HG03354 (cell line): ENCODE measurements around the gene XKRX.

Experiments used
- ATAC-seq: cut with Tn5 transposase; IDR thresholded peaks from one replicate; pipeline ENCODE4 v1.9.1; 2021; ENCODE audit warnings: mild to moderate bottlenecking; ENCODE audit not compliant: unreplicated experiment, poor library complexity, severe bottlenecking

XKRX gene

GRCh38 chrX:100905620-100906019 is 23.1 kb downstream of the XKRX start:
- ATAC-seq, result no peak

- ATAC-seq, result no peak
Observed at GRCh38 chrX:100904433-100904832, 24.3 kb downstream of the XKRX start.

- peak; percentile 52 for ATAC-seq
Observed at GRCh38 chrX:100895365-100896075, 33.2 kb downstream of the XKRX start.

GRCh38 chrX:100883654-100884053 is 45.1 kb downstream of the XKRX start:
- no peak for ATAC-seq

- ATAC-seq, result no peak
Observed at GRCh38 chrX:100880368-100880767, 48.3 kb downstream of the XKRX start.

GRCh38 chrX:100874325-100874724 is 54.4 kb downstream of the XKRX start, which contains the start of gene NOX1:
Gene NOX1 (minus strand): TSS chrX:100874359. CDS start chrX:100874139, 220 bp downstream.
- ATAC-seq, result no peak

- ATAC-seq, result no peak
Observed at GRCh38 chrX:100871594-100872560, 56.8 kb downstream of the XKRX start.

- no peak for ATAC-seq
Observed at GRCh38 chrX:100870527-100870926, 58.2 kb downstream of the XKRX start.

GRCh38 chrX:100868273-100868672 is 60.4 kb downstream of the XKRX start:
- no peak for ATAC-seq

GRCh38 chrX:100864657-100865391 is 63.9 kb downstream of the XKRX start:
- ATAC-seq, result no peak
